Measurements from ENCODE around the gene CMTM7. TPM values are rescaled to one million over a fixed set of nuclear protein-coding genes. Genes with fewer than 3 reads are reported as not detected.

The CMTM7 gene
- total RNA-seq, 2 donors from 2014 or later: 15.6 to 33.1 TPM

DNA sequence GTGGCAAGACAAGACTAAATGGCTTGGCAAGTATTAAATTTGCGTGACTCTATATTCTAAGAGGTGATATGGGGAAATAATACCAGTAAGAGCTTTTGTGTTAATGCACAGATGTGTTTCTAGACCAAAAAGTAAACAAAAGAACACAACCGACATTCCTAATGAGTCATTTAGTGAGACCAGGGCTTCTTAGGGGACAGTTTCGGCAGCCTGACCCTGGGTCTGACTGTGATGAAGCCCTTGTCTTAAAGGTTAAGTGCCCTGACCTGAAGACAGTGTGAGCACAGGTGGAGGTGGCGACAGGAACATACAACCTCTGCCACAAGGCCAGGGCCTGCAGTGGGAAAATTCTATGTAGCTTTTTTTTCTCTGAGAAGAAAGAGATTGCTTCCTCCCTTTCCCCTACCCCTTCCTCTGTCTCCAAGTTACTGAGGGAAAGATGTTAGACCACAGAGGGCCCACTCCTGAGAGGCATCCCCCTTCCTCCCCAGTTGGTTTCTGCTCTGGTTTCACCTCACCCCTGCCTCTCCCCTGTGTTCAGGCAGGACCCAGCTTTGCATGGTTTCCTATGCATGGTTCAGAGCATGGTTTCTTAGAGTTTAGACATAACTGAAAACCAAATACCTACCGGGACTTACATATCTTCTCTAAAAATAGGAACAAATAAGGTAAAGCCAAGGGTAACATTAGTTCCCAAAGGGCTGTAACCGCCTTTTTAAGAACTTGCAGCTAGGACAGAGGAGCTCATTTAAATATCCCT, 24.8 kb upstream of the CMTM7 start:
- no peaks in the 10 kb centered on the region for H3K36me3 ChIP-seq
- DNase-seq (ENCODE audit: low spot score): no peak
- no peaks in the 10 kb centered on the region for H3K9me3 ChIP-seq
- 75% methylated on average over 6 of the region's 6 CpGs for WGBS
- intact Hi-C loops (cut with DNase I): no loop called here
- no peak overlapping the region for H3K27ac ChIP-seq
- no peaks in the 10 kb centered on the region for H3K27me3 ChIP-seq (replicated peaks; ENCODE audit: insufficient read depth)
- H3K4me1 ChIP-seq (replicated peaks): no peaks in the 10 kb centered on the region
- no peak overlapping the region for H3K4me3 ChIP-seq
- no peak for TF ChIP-seq POLR2AphosphoS5 (IDR thresholded peaks at IDR 0.05)
- TF ChIP-seq, protein P1, sequence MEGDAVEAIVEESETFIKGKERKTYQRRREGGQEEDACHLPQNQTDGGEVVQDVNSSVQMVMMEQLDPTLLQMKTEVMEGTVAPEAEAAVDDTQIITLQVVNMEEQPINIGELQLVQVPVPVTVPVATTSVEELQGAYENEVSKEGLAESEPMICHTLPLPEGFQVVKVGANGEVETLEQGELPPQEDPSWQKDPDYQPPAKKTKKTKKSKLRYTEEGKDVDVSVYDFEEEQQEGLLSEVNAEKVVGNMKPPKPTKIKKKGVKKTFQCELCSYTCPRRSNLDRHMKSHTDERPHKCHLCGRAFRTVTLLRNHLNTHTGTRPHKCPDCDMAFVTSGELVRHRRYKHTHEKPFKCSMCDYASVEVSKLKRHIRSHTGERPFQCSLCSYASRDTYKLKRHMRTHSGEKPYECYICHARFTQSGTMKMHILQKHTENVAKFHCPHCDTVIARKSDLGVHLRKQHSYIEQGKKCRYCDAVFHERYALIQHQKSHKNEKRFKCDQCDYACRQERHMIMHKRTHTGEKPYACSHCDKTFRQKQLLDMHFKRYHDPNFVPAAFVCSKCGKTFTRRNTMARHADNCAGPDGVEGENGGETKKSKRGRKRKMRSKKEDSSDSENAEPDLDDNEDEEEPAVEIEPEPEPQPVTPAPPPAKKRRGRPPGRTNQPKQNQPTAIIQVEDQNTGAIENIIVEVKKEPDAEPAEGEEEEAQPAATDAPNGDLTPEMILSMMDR (IDR thresholded peaks at IDR 0.05): no peak
- TF ChIP-seq POLR2A (IDR thresholded peaks at IDR 0.05): no peak

DNA sequence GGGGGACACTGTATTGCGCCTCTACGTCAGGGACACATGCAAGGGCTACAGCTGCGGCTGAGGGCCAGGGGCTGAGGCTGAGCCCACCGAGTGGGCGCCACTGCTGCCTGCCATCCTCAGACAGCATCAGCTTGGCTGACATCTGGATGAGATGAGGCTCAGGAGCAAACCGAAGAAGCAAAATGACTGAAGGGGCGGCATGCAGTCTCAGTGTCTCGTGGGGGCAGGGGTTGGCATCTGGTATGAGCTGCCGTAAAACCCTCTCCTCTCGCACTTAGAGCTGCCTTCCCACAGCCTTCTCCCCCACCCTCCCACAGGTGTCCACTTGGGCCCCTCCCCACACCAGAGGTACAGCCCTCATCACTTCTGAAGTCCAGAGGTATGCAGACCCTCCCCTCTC, 24.2 kb upstream of the CMTM7 start:
- intact Hi-C loops (cut with DNase I): no loop called here

DNA sequence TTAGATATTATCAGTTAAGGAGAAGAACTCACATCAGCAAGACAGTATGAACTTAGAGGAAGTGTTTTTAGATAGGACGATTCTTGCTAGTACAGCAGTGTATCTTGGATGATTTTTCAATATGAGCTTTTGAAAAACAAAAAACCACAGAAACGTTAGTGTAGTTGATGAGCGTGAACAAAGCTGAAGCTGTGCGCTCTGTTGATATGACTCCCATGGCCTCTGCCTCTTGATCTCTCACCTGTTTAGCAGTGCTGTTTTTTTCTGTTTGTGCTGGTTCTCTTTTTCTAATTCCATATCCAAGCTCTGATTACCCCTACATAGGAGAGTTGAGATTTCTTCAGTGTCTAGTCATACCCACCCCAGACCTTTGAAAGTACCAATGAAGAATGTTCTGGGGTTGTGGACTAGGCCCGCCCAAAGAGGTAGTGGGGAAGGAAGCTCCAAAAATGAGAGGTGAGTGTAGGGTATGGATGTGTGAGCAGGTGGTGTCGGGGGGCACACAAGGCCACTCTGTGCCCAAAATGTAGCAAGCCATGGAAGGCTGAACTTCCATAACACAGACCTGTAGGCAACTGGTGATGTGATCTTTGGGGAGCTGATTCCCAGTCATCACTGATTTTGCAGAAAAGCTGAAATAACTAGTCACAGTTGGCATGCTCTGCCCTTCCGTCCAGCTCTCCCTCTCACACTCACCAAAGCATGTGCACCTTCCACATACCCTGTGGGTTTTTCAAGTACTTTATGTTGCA, 20.0 kb upstream of the CMTM7 start:
- H3K27me3 ChIP-seq (replicated peaks; ENCODE audit: insufficient read depth): no peaks in the 10 kb centered on the region
- no peaks in the 10 kb centered on the region for H3K36me3 ChIP-seq
- DNase-seq (ENCODE audit: low spot score): no peak
- H3K9me3 ChIP-seq: no peaks in the 10 kb centered on the region
- no peaks in the 10 kb centered on the region for H3K4me1 ChIP-seq (replicated peaks)
- H3K4me3 ChIP-seq: no peak overlapping the region
- intact Hi-C loops (cut with DNase I): no loop called here
- 87% methylated on average over 7 of the region's 7 CpGs for WGBS
- TF ChIP-seq POLR2A (IDR thresholded peaks at IDR 0.05): no peak
- TF ChIP-seq POLR2AphosphoS5 (IDR thresholded peaks at IDR 0.05): no peak
- TF ChIP-seq, protein P1 (IDR thresholded peaks at IDR 0.05): no peak
- no peak overlapping the region for H3K27ac ChIP-seq

More for the DNA sequence above, 24.2 kb upstream of the CMTM7 start:
- DNase-seq (ENCODE audit: low spot score): no peak
- Histone ChIP-seq H3K4me1 (replicated peaks) (no peaks in the 10 kb centered on the region), H3K9me3 (no peaks in the 10 kb centered on the region), H3K4me3 (no peak overlapping the region), H3K27me3 (replicated peaks; ENCODE audit: insufficient read depth) (no peaks in the 10 kb centered on the region), H3K27ac (no peak overlapping the region), H3K36me3 (no peaks in the 10 kb centered on the region)
- WGBS: 96% methylated on average over 10 of the region's 10 CpGs
- TF ChIP-seq, protein P1 (IDR thresholded peaks at IDR 0.05): no peak

DNA sequence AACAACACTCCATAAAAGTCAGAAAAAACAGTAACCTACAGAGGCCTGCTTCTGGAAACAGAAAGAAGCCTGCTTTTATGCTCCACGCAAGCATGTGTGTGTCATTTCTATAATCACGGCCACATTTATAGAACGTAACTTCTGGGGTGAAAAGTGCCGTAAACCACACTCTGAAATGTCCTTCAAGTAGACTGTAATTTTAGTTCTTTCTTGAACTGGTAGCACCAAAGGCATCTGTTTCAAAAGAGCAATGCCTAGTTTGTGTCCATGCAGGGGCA, 19.5 kb upstream of the CMTM7 start:
- Histone ChIP-seq H3K36me3 (no peaks in the 10 kb centered on the region), H3K9me3 (no peaks in the 10 kb centered on the region), H3K27ac (no peak overlapping the region), H3K4me1 (replicated peaks) (no peaks in the 10 kb centered on the region), H3K4me3 (no peak overlapping the region), H3K27me3 (replicated peaks; ENCODE audit: insufficient read depth) (no peaks in the 10 kb centered on the region)
- TF ChIP-seq POLR2AphosphoS5 (IDR thresholded peaks at IDR 0.05) (no peak), POLR2A (IDR thresholded peaks at IDR 0.05) (no peak)
- TF ChIP-seq, protein P1 (IDR thresholded peaks at IDR 0.05): no peak
- intact Hi-C loops (cut with DNase I): no loop called here
- 91% methylated on average over 4 of the region's 4 CpGs for WGBS
- DNase-seq (ENCODE audit: low spot score): no peak

DNA sequence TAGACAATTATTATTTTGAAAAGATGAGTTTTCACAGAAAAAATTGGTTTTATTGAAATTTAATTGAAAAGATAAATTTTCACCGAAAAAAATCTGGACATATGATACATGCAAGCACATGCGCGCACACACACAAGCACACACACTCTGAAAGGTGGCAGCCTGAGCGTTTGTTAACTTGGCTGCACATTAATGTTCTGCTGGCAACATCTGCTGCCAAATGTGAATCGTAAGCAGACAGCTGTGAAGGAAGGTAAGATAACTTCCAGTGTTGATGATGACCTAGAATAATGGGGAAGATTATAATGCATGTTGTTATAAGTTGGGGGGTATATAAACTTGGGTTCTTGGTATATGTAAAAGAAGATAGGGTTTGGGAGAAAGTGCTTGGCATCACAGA, 18.4 kb upstream of the CMTM7 start:
- H3K4me3 ChIP-seq: no peak overlapping the region
- H3K27me3 ChIP-seq (replicated peaks; ENCODE audit: insufficient read depth): no peaks in the 10 kb centered on the region
- no peak overlapping the region for H3K27ac ChIP-seq
- no peaks in the 10 kb centered on the region for H3K36me3 ChIP-seq
- 67% methylated on average over 5 of the region's 5 CpGs for WGBS
- TF ChIP-seq POLR2A (IDR thresholded peaks at IDR 0.05): no peak
- TF ChIP-seq, protein P1 (IDR thresholded peaks at IDR 0.05): no peak
- TF ChIP-seq POLR2AphosphoS5 (IDR thresholded peaks at IDR 0.05): no peak
- no peaks in the 10 kb centered on the region for H3K9me3 ChIP-seq
- intact Hi-C loops (cut with DNase I): no loop called here
- no peaks in the 10 kb centered on the region for H3K4me1 ChIP-seq (replicated peaks)
- no peak for DNase-seq (ENCODE audit: low spot score)
